Right lobe of liver (tissue), 4 donors: ENCODE results near the gene TRIM2.

Experiments
- CTCF ChIP-seq, 4 donors: fragments of 200-600 bp in 3 of 4; fragments of 450-650 bp in 1 of 4; IDR thresholded peaks; one replicate each; pipeline versions ENCODE4 v1.5.1 to v1.8.0; 2016 to 2022; ENCODE audit warnings: antibody characterized with exemption in 4 of 4, mild to moderate bottlenecking in 2 of 4
- POLR2A ChIP-seq: fragments of 450-650 bp; IDR thresholded peaks from one replicate; pipeline ENCODE4 v1.6.1; 2017; ENCODE audit warnings: antibody characterized with exemption, mild to moderate bottlenecking
- donor health status: DM: no; HTN: no; CAD: no.
- donor health status: DM: no; HTN: no; CAD: no.
- donor health status: DM: no; HTN: yes; CAD: no.

GRCh38 chr4:153245775-153246174, 41.5 kb downstream of the TRIM2 start:
- TF ChIP-seq CTCF (IDR thresholded peaks at IDR 0.05) (no peak), POLR2A (no peak)
